ENCODE measurements around the gene CENPV. TPM values are rescaled to one million over a fixed set of nuclear protein-coding genes. Genes with fewer than 3 reads are reported as not detected.

CENPV gene
- total RNA-seq, 8 experiments from 2014 or later: 9.0 to 310 (median 79.3) TPM

DNA sequence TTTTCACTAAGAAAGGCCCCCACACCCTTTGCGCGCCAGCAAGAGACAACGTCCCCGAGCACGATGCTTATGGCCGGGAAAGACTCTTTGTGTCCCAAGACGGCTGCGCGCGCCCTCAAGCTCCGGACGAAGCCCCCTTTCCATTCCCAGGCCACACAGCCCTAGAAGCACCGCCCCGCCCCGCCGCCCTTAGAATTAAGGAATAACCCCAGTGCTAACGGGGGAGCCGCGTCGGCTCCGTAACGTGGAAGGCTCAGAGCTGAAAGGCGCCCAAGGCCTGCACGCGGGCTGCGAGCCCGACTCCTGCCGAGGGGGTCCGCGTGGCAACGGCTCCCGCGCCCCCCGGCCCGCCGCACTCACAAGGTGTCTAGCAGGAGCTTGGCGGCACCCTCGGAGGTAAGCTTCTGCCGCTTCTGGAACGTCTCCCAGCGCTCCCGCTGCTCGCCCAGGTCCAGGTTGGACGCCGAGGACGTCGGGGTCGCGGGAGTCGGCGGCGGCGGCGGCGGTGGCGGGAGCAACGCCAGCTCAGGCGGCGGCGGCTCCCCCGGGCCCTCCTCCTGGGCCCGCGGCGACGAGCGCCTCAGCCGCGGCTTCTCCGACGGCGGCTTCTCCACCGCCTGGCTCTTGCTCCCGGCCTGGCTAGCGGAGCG, 477 bp downstream of the CENPV start:
- Histone ChIP-seq H3K4me1 (replicated peaks in 1 of 2) (peaks cover 0 to 9% of the 10 kb centered on the region in 2 donors), H3K27ac (peak overlapping the region; percentile 85 to 86), H3K4me3 (peak overlapping the region; percentile 46 to 69 (median 63))
- 0 to 6% (median 1%) methylated on average over 2 to 16 of the region's 75 CpGs; no CpG with 5 or more reads in 7 of the 10 experiments for WGBS, 10 experiments
- in situ Hi-C loops (cut with MboI; ENCODE audit: low pct_unique_long_range_greater_than_20kb in 2 of 9, low sequenced_read_pairs in 9 of 9, unreplicated experiment in 9 of 9): loop anchor here in 1 of 9 experiments (25.0 kb wide), 1 partner anchor 160 kb away; no protein-coding TSS in a partner anchor
- ATAC-seq (replicated peaks in 6 of 8): peak; percentile 62 to 71 (median 66)

DNA sequence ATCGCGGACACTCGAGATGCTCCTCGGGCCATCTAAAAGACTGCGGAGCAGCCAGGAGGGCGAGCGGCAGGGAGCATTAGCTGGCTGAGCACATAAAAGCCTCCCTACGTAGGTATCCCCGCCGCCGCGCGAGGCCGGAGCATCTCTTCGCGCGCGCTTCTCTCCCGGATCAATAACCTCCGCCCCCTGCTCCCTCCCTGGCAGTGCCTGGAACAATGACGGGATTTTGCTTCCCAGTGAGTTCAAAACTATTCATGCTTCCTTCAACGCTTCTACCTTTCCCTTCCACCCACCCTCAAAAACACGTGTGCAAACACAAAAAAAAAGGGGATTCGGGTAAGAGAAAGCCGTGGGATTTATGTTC, 984 bp downstream of the CENPV start:
- in situ Hi-C loops (cut with MboI; ENCODE audit: low pct_unique_long_range_greater_than_20kb in 2 of 9, low sequenced_read_pairs in 9 of 9, unreplicated experiment in 9 of 9): loop anchor here in 1 of 9 experiments (25.0 kb wide), 1 partner anchor 160 kb away; no protein-coding TSS in a partner anchor
- Histone ChIP-seq H3K27ac (peak overlapping the region; percentile 85 to 86), H3K4me3 (peak overlapping the region; percentile 46 to 69 (median 63)), H3K4me1 (replicated peaks in 1 of 2) (peaks cover 0 to 9% of the 10 kb centered on the region in 2 donors)
- peak; percentile 54 to 83 (median 80) for ATAC-seq (replicated peaks in 6 of 8)
- 0 to 2% (median 0%) methylated on average over 4 to 18 of the region's 25 CpGs; no CpG with 5 or more reads in 6 of the 10 experiments for WGBS, 10 experiments

DNA sequence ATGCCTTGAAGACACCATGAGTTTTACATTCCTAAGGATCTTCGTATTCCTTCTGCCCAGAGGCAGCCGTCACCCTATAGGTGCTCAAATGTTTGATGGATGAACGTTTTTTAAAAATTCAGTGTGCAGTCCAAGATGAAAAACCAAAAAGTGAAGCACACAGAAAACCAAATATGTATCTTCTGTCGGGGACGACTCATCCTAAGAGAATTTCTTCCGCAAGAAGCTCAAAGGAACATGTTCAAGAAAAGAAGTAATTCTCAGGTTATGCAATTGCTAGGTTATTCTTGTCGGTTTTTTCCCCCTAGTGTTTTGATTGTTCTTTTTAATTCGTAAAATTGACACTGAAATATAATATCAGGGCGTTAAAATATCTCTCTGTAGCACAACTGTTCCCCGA, 1.4 kb downstream of the CENPV start:
- in situ Hi-C loops (cut with MboI; ENCODE audit: low pct_unique_long_range_greater_than_20kb in 2 of 9, low sequenced_read_pairs in 9 of 9, unreplicated experiment in 9 of 9): loop anchor here in 1 of 9 experiments (25.0 kb wide), 1 partner anchor 160 kb away; no protein-coding TSS in a partner anchor
- peak overlapping the region; percentile 85 to 86 for H3K27ac ChIP-seq
- peak overlapping the region; percentile 46 to 69 (median 63) for H3K4me3 ChIP-seq
- no peak for ATAC-seq (replicated peaks in 6 of 8)
- peaks cover 0 to 9% of the 10 kb centered on the region in 2 donors for H3K4me1 ChIP-seq (replicated peaks in 1 of 2)
- WGBS, 10 experiments: 0 to 46% (median 7%) methylated on average over 5 to 10 of the region's 10 CpGs; no CpG with 5 or more reads in 1 of the 10 experiments

DNA sequence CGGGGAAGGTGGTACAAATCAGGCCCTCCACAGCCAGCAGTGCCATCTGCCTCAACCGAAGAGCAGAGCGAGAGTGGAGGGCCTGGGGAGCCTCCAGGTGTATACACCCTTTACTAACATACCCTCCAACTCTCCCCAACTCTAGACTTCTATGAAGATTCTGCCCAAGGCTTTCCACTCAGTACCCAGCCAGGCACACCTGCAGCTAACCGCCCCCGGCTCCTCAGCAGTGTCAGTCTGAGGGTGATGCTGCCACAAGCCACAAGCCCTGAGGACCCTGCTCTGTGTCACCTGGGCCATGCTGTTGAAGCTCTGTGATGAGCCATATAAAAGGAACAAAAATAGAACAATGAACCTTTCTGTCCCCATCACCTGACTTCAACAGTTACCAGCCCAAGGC, 3.8 kb downstream of the CENPV start:
- ATAC-seq (replicated peaks in 6 of 8): no peak
- WGBS, 10 experiments: 93 to 100% (median 100%) methylated on average over 1 to 5 of the region's 5 CpGs; no CpG with 5 or more reads in 4 of the 10 experiments
- Histone ChIP-seq H3K4me3 (no peak overlapping the region), H3K4me1 (replicated peaks in 1 of 2) (peaks cover 0 to 9% of the 10 kb centered on the region in 2 donors), H3K27ac (no peak overlapping the region)
- in situ Hi-C loops (cut with MboI; ENCODE audit: low pct_unique_long_range_greater_than_20kb in 2 of 9, low sequenced_read_pairs in 9 of 9, unreplicated experiment in 9 of 9): no loop called here

DNA sequence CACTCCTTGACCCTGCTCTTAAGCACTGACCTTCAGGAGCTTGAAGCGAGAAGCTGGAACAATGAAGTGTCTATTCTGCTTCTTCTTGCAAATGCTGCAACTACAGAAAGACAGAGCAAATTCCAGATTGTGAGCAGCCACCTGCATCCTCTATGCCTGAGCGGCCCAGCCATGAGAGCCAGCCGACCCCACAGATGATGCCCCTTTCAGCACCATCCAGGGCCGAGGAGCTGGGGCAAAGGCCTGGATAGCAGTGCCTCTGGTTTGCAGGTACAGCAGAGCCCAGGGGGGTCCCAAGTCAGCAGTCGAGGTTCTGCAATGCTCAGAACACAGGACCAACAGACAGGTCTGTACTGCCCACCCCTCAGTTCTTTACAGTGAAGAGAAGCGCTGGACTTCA, 4.7 kb downstream of the CENPV start:
- ATAC-seq (replicated peaks in 6 of 8): no peak
- H3K4me3 ChIP-seq: no peak overlapping the region
- H3K4me1 ChIP-seq (replicated peaks in 1 of 2): peaks cover 0 to 9% of the 10 kb centered on the region in 2 donors
- in situ Hi-C loops (cut with MboI; ENCODE audit: low pct_unique_long_range_greater_than_20kb in 2 of 9, low sequenced_read_pairs in 9 of 9, unreplicated experiment in 9 of 9): no loop called here
- no peak overlapping the region for H3K27ac ChIP-seq
- 82 to 100% (median 100%) methylated on average over 1 to 3 of the region's 6 CpGs; no CpG with 5 or more reads in 3 of the 10 experiments for WGBS, 10 experiments

DNA sequence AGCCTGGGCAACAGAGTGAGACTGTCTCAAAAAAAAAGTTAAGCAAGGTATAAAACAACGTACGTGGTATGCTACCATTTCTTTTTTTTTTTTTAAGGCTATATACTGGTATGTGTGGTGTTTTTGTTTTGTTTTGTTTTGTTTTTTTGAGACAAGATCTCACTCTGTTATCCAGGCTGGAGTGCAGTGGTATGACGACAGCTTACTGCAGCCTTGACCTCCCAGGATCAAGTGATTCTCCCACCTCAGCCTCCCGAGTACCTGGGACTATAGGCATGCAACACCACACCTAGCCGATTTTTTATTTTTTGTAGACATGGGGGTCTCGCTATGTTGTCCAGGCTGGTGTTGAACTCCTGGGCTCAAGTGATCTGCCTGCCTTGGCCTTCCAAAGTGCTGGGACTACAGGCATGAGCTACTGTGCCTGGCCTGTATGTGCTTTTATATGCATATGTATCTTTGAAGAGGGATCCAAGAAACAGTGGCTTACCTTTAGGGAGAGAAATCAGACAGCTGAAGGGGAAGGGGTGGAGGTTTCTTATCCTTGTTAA, 6.5 kb downstream of the CENPV start:
- ATAC-seq (replicated peaks in 6 of 8): no peak
- Histone ChIP-seq H3K4me3 (no peak overlapping the region), H3K4me1 (replicated peaks in 1 of 2) (peaks cover 0 to 9% of the 10 kb centered on the region in 2 donors), H3K27ac (no peak overlapping the region)
- WGBS, 10 experiments: 82 to 100% (median 100%) methylated on average over 1 to 6 of the region's 6 CpGs; no CpG with 5 or more reads in 3 of the 10 experiments
- in situ Hi-C loops (cut with MboI; ENCODE audit: low pct_unique_long_range_greater_than_20kb in 2 of 9, low sequenced_read_pairs in 9 of 9, unreplicated experiment in 9 of 9): no loop called here

DNA sequence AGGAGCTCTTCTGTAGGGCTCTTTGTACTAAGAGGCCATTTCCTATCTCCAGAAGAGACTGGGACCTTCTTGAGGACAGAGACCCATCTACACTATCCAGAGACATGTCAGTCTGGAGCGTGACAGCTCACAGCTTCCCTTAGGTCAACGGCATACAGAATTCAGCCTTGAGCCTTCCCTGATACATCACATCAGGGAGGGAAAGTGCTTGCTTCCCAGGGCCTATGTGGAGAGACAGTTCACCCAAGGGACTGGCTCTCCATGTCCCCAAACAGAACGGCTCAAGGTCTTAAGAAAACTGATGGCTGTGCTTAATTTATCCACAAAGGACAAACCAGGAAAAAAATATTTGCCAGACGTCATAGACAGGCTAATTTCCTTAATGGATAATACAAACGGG, 7.7 kb downstream of the CENPV start:
- H3K4me3 ChIP-seq: no peak overlapping the region
- H3K4me1 ChIP-seq (replicated peaks in 1 of 2): peaks cover 0 to 3% of the 10 kb centered on the region in 2 donors
- no peak overlapping the region for H3K27ac ChIP-seq
- in situ Hi-C loops (cut with MboI; ENCODE audit: low pct_unique_long_range_greater_than_20kb in 2 of 9, low sequenced_read_pairs in 9 of 9, unreplicated experiment in 9 of 9): no loop called here
- 43 to 100% (median 86%) methylated on average over 1 to 5 of the region's 5 CpGs; no CpG with 5 or more reads in 2 of the 10 experiments for WGBS, 10 experiments
- no peak for ATAC-seq (replicated peaks in 6 of 8)

DNA sequence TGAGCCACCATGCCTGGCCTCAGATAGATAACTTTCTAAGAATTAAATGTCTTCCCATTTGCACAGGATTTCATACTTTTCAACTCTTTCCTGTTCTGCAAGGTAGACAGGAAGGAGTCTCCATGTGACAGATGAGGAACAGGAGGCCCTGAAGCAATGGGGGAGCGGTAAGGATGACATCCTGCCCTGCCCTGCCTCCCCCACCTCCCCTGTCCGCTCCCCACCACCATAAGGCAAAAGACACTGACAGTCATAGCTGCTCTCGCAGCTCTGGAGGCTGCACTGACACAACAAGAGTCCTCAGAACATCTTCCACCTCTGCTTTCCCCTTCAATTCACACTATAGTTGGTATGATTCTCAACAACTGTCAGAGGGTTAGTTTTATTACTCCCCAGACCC, 9.7 kb downstream of the CENPV start:
- Histone ChIP-seq H3K27ac (no peak overlapping the region), H3K4me3 (no peak overlapping the region), H3K4me1 (replicated peaks in 1 of 2) (no peaks in the 10 kb centered on the region)
- no peak for ATAC-seq (replicated peaks in 6 of 8)
- in situ Hi-C loops (cut with MboI; ENCODE audit: low pct_unique_long_range_greater_than_20kb in 2 of 9, low sequenced_read_pairs in 9 of 9, unreplicated experiment in 9 of 9): no loop called here
- no CpG with 5 or more reads among the region's 3 CpGs for WGBS, 10 experiments

DNA sequence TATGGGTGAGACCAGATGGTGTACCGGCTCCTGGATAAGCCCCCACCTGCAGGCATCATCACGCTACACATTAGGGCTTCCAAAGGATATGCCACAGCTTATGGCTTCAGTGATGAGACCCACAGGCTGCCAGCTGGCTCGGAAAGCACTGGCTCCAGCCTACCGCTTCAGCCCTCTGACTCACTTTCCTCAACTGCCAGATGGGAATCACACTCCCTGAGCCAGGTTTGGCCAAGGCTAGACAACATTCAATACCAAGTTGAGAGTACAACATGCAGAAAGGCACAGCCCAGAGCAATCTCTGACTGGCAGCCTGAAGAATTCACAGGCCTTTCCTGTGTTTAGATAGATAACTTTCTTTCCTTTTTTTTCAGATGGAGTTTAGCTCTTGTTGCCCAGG, 10.3 kb downstream of the CENPV start:
- peak in 1 of 8 experiments; percentile 10 for ATAC-seq (replicated peaks in 6 of 8)
- H3K4me3 ChIP-seq: no peak overlapping the region
- in situ Hi-C loops (cut with MboI; ENCODE audit: low pct_unique_long_range_greater_than_20kb in 2 of 9, low sequenced_read_pairs in 9 of 9, unreplicated experiment in 9 of 9): no loop called here
- H3K27ac ChIP-seq: no peak overlapping the region
- 33 to 100% (median 100%) methylated on average over 1 of the region's 4 CpGs; no CpG with 5 or more reads in 4 of the 10 experiments for WGBS, 10 experiments
- H3K4me1 ChIP-seq (replicated peaks in 1 of 2): no peaks in the 10 kb centered on the region

DNA sequence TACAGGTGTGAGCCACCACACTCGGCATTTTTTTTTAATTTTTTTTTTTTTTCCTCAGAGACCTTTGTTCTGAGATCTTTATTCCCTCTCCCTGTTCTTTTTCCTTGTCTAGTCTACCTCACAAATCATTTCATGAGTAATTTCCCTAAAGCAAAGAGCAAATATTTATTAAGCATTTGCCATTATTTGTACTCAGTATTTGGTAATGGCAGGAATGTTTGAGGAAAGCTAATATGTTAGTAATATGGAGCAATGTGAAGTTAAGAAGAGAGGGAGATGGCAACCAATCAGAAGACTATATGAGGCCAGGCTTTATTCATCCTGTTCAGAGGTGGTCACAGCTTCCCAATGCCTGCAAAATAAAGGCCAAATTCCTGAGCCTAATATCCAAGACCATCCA, 13.3 kb downstream of the CENPV start:
- in situ Hi-C loops (cut with MboI; ENCODE audit: low pct_unique_long_range_greater_than_20kb in 2 of 9, low sequenced_read_pairs in 9 of 9, unreplicated experiment in 9 of 9): no loop called here
- H3K27ac ChIP-seq: no peak overlapping the region
- H3K4me1 ChIP-seq (replicated peaks in 1 of 2): no peaks in the 10 kb centered on the region
- ATAC-seq (replicated peaks in 6 of 8): no peak
- no peak overlapping the region for H3K4me3 ChIP-seq
- WGBS, 10 experiments: 80 to 100% (median 100%) methylated on average over 1 of the region's 1 CpG; no CpG with 5 or more reads in 2 of the 10 experiments

DNA sequence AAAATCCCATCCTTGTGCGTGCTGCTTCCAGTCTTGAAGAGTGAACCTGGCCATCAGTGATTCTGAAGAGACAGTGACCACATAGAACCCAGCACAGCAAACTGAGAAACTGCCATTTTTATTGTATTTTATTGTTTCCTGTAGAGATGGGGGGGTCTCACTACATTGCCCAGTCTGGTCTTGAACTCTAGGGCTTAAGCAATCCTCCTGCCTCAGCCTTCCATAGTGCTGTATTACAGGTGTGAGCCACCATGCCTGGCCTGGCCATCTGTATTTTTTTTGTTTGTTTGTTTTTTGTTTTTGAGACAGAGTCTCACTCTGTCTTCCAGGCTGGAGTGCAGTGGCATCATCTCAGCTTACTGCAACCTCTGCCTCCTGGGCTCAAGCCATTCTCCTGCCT, 13.9 kb downstream of the CENPV start:
- ATAC-seq (replicated peaks in 6 of 8): no peak
- Histone ChIP-seq H3K27ac (no peak overlapping the region), H3K4me1 (replicated peaks in 1 of 2) (no peaks in the 10 kb centered on the region), H3K4me3 (no peak overlapping the region)
- 94 to 100% (median 100%) methylated on average over 1 of the region's 1 CpG; no CpG with 5 or more reads in 5 of the 10 experiments for WGBS, 10 experiments
- in situ Hi-C loops (cut with MboI; ENCODE audit: low pct_unique_long_range_greater_than_20kb in 2 of 9, low sequenced_read_pairs in 9 of 9, unreplicated experiment in 9 of 9): no loop called here

DNA sequence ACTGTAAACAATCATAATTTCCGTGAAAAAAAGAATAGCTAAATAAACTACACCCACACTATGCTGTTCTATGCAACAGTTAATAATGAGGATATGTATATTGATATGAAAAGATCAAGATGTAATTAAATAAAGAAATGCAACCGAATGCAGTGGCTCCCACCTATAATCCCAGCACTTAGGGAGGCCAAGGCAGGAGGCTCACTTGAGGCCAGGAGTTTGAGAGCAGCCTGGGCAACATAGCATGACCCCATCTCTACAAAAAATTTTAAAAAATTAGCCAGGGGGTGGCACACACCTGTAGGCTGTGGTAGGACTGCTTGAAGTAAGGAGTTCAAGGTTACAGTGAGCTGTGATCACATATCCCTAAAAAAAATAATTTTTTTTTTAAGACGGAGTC, 14.9 kb downstream of the CENPV start:
- Histone ChIP-seq H3K27ac (no peak overlapping the region), H3K4me3 (no peak overlapping the region), H3K4me1 (replicated peaks in 1 of 2) (no peaks in the 10 kb centered on the region)
- in situ Hi-C loops (cut with MboI; ENCODE audit: low pct_unique_long_range_greater_than_20kb in 2 of 9, low sequenced_read_pairs in 9 of 9, unreplicated experiment in 9 of 9): no loop called here
- 60 to 90% (median 81%) methylated on average over 1 to 3 of the region's 3 CpGs; no CpG with 5 or more reads in 3 of the 10 experiments for WGBS, 10 experiments
- ATAC-seq (replicated peaks in 6 of 8): no peak

DNA sequence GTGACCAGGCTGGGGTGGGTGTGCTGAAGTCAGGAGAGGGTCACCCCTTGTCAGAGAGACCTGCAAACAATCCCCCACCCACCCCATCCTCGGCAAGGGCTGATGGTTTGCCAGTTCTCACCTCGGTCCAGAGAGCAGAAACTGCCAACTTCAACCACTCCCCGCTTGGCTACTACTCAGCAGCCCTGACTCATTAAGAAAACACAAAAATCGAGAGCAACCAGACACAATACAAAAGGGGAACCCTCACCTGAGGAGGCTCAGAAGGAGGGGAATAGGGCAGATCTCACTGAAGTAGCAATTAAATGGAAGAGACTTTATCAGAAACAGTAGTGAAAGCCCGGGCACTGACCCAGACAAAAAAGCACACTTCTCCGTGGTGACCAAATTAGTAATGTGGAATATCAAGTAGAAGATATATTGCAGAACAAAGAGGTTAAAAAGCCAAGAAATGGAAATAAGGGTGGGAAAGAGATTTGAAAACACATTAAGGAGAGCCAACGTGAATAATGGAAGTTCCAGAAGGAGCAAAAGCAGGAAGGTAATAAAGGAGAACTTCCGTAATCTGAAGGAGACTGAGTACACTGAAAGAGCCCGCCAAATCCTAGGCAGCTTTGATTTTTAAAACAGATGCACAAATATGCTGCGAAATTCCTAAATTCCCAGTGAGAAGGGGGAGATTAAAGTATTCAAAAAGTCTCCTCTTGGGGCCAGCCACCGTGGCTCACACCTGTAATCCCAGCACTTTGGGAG, 23.6 kb downstream of the CENPV start:
- 42 to 93% (median 83%) methylated on average over 3 to 10 of the region's 11 CpGs for WGBS, 10 experiments
- H3K4me1 ChIP-seq (replicated peaks in 1 of 2): no peaks in the 10 kb centered on the region
- H3K4me3 ChIP-seq: no peak overlapping the region
- no peak overlapping the region for H3K27ac ChIP-seq
- ATAC-seq (replicated peaks in 6 of 8): peak in 5 of 8 experiments; percentile 9 to 57 (median 25)
- in situ Hi-C loops (cut with MboI; ENCODE audit: low pct_unique_long_range_greater_than_20kb in 2 of 9, low sequenced_read_pairs in 9 of 9, unreplicated experiment in 9 of 9): no loop called here

All from motor neuron (in vitro differentiated cells).